ENCODE data around the gene RAB6A. TPM values are rescaled to one million over a fixed set of nuclear protein-coding genes. Genes with fewer than 3 reads are reported as not detected.
"Not testable (repeated sequence)": the region's sequence is repeated elsewhere in the genome, so short reads cannot be mapped to it uniquely, and the experiment has no call there.

Gene RAB6A
- polyA plus RNA-seq, 2 of the 4 experiments (the other 2 are of a cell fraction) = 75.7 to 141 TPM

- ChIA-PET CTCF (interaction anchor here (0.7 to 1.0 kb wide), 4 partner anchors 17 to 1406 kb away, joined by 3 read pairs; no protein-coding TSS in a partner anchor), POLR2A (no interaction called here)
- TF ChIP-seq ELK1 (IDR thresholded peaks at IDR 0.05; ENCODE audit: low read depth, low read length) = no peak
- TF ChIP-seq USF2 (IDR thresholded peaks at IDR 0.05) = no peak
- no peak for TF ChIP-seq RCOR1 (IDR thresholded peaks at IDR 0.05; ENCODE audit: low read depth, low read length)
- TF ChIP-seq TFCP2L1 (CRISPR knock-in tag; IDR thresholded peaks at IDR 0.05) = no peak
- TF ChIP-seq RAD21 (conservative IDR thresholded peaks at IDR 0.05 in 1 of 2, IDR thresholded peaks at IDR 0.05 in 1 of 2) = no peak
- no peak for TF ChIP-seq FOXS1 (CRISPR knock-in tag; IDR thresholded peaks at IDR 0.05)
- TF ChIP-seq CTCF (IDR thresholded peaks at IDR 0.05) = no peak
- TF ChIP-seq FOSB (CRISPR knock-in tag; IDR thresholded peaks at IDR 0.05) = no peak
- TF ChIP-seq E2F6 (IDR thresholded peaks at IDR 0.05; ENCODE audit: borderline replicate concordance, low read depth) = no peak
- 97% methylated on average over 7 of the region's 7 CpGs for WGBS (ENCODE audit: missing lambda C conversion rate)
- FAIRE-seq = no peak
- H3K4me3 ChIP-seq = no peak overlapping the region
- no peaks in the 10 kb centered on the region for H3K9me3 ChIP-seq
- H3K27ac ChIP-seq = no peak overlapping the region
- no peak overlapping the region for H3K4me2 ChIP-seq
- 0 out of 3 replicates have a peak, but pooled peaks cover 3% of the 10 kb centered on the region for H3K4me1 ChIP-seq
- DNase-seq (ENCODE audit: low read depth in 1 of 2, low spot score in 1 of 2) = no peak
- no peak for ATAC-seq
These were observed 17.8 kb downstream of the RAB6A start for GRCh38 chr11:73743045-73743444.

GRCh38 chr11:73735959-73736358 lies 24.9 kb downstream of the RAB6A start:
- H3K4me2 ChIP-seq; H3K4me1 ChIP-seq; H3K27ac ChIP-seq; DNase-seq (ENCODE audit: low read depth in 1 of 2, low spot score in 1 of 2); FAIRE-seq; H3K4me3 ChIP-seq; POLR2A ChIA-PET; ATAC-seq; H3K9me3 ChIP-seq: not testable (repeated sequence)
- WGBS (ENCODE audit: missing lambda C conversion rate) = 88% methylated on average over 7 of the region's 7 CpGs
- CTCF ChIA-PET = interaction anchor here (0.6 to 0.7 kb wide), 2 partner anchors 71 to 256 kb away, joined by 3 read pairs; no protein-coding TSS in a partner anchor

- ChIA-PET POLR2A (no interaction called here), CTCF (interaction anchor here (0.7 kb wide), 1 partner anchor 70 kb away, joined by 3 read pairs; no protein-coding TSS in a partner anchor)
- H3K4me1 ChIP-seq = peaks cover 5% of the 10 kb centered on the region; the same call in 1 of the 3 replicates
- no peak overlapping the region for H3K4me3 ChIP-seq
- no peak for DNase-seq (ENCODE audit: low read depth in 1 of 2, low spot score in 1 of 2)
- ATAC-seq = no peak
- no peak overlapping the region for H3K4me2 ChIP-seq
- H3K27ac ChIP-seq = no peak overlapping the region
- no peak for TF ChIP-seq HMGXB4 (CRISPR knock-in tag; IDR thresholded peaks at IDR 0.05; ENCODE audit: borderline replicate concordance)
- TF ChIP-seq EP300 (IDR thresholded peaks at IDR 0.05) = no peak
- no peak for TF ChIP-seq ZC3H11A (IDR thresholded peaks at IDR 0.05)
- TF ChIP-seq HOXB13 (CRISPR knock-in tag; IDR thresholded peaks at IDR 0.05; ENCODE audit: low read depth) = no peak
- TF ChIP-seq PBX3 (IDR thresholded peaks at IDR 0.05) = no peak
- no peak for TF ChIP-seq NFE2L2 (conservative IDR thresholded peaks at IDR 0.05; ENCODE audit: low read length)
- no peak for FAIRE-seq
- H3K9me3 ChIP-seq = no peaks in the 10 kb centered on the region
These were observed 25.9 kb downstream of the RAB6A start for GRCh38 chr11:73734993-73735392.

- H3K4me2 ChIP-seq; H3K9me3 ChIP-seq; DNase-seq (ENCODE audit: low read depth in 1 of 2, low spot score in 1 of 2); POLR2A ChIA-PET; H3K4me3 ChIP-seq; H3K4me1 ChIP-seq; ATAC-seq; FAIRE-seq; H3K27ac ChIP-seq; CTCF ChIA-PET: not testable (repeated sequence)
- WGBS (ENCODE audit: missing lambda C conversion rate) = 96% methylated on average over 8 of the region's 8 CpGs
These were observed 26.9 kb downstream of the RAB6A start for GRCh38 chr11:73734011-73734410.

GRCh38 chr11:73732936-73733335 lies 27.9 kb downstream of the RAB6A start:
- not testable (repeated sequence) for H3K4me2 ChIP-seq; ATAC-seq; H3K4me3 ChIP-seq; H3K9me3 ChIP-seq; FAIRE-seq; H3K27ac ChIP-seq; H3K4me1 ChIP-seq; DNase-seq (ENCODE audit: low read depth in 1 of 2, low spot score in 1 of 2)
- ChIA-PET CTCF (interaction anchor here (0.6 to 1.6 kb wide), 3 partner anchors 27 to 1339 kb away, joined by 3 to 5 read pairs (median 4); partner anchors contain the start of gene RAB6A), POLR2A (interaction anchor here (0.9 kb wide), 1 partner anchor 46 kb away, joined by 3 read pairs; no protein-coding TSS in a partner anchor)
- WGBS (ENCODE audit: missing lambda C conversion rate) = 94% methylated on average over 7 of the region's 7 CpGs
